ENCODE measurements around the gene GTF3C1.

Gene GTF3C1

GRCh38 chr16:27556471-27556870 lies 6.8 kb upstream of the GTF3C1 start:
- DNase-seq (ENCODE audit: low spot score in 2 of 2) (no peak), ATAC-seq (replicated peaks; ENCODE audit: extremely low read depth, poor library complexity, severe bottlenecking) (no peak)
- H3K4me1 Mint-ChIP-seq: peaks cover 5% of the 10 kb centered on the region
- H3K36me3 Mint-ChIP-seq (ENCODE audit: insufficient read depth): peaks cover 3% of the 10 kb centered on the region
- H3K27ac Mint-ChIP-seq (ENCODE audit: low read depth): no peak overlapping the region
- H3K9me3 Mint-ChIP-seq: no peaks in the 10 kb centered on the region
- H3K4me3 Mint-ChIP-seq: no peak overlapping the region
- no peaks in the 10 kb centered on the region for H3K27me3 Mint-ChIP-seq

GRCh38 chr16:27551036-27551435 lies 1.3 kb upstream of the GTF3C1 start:
- H3K27me3 Mint-ChIP-seq: no peaks in the 10 kb centered on the region
- peak overlapping the region; percentile 100 for H3K27ac Mint-ChIP-seq (ENCODE audit: low read depth)
- peaks cover 50% of the 10 kb centered on the region for H3K4me1 Mint-ChIP-seq
- H3K36me3 Mint-ChIP-seq (ENCODE audit: insufficient read depth): peaks cover 16% of the 10 kb centered on the region
- ATAC-seq (replicated peaks; ENCODE audit: extremely low read depth, poor library complexity, severe bottlenecking) (no peak), DNase-seq (ENCODE audit: low spot score in 2 of 2) (no peak)
- H3K9me3 Mint-ChIP-seq: no peaks in the 10 kb centered on the region
- H3K4me3 Mint-ChIP-seq: peak overlapping the region; percentile 99

GRCh38 chr16:27550582-27550920 lies 838 bp upstream of the GTF3C1 start:
- no peak for ATAC-seq (replicated peaks; ENCODE audit: extremely low read depth, poor library complexity, severe bottlenecking)
- DNase-seq (ENCODE audit: low spot score in 2 of 2): no peak
- Mint-ChIP-seq H3K4me3 (peak overlapping the region; percentile 99), H3K36me3 (ENCODE audit: insufficient read depth) (peaks cover 18% of the 10 kb centered on the region), H3K27ac (ENCODE audit: low read depth) (peak overlapping the region; percentile 100), H3K27me3 (no peaks in the 10 kb centered on the region), H3K4me1 (peaks cover 51% of the 10 kb centered on the region), H3K9me3 (no peaks in the 10 kb centered on the region)

GRCh38 chr16:27549464-27549745 lies 308 bp downstream of the GTF3C1 start:
- H3K36me3 Mint-ChIP-seq (ENCODE audit: insufficient read depth): peaks cover 28% of the 10 kb centered on the region
- no peak for DNase-seq (ENCODE audit: low spot score in 2 of 2)
- no peaks in the 10 kb centered on the region for H3K27me3 Mint-ChIP-seq
- H3K27ac Mint-ChIP-seq (ENCODE audit: low read depth): peak overlapping the region; percentile 100
- H3K4me3 Mint-ChIP-seq: peak overlapping the region; percentile 99
- H3K9me3 Mint-ChIP-seq: no peaks in the 10 kb centered on the region
- H3K4me1 Mint-ChIP-seq: peaks cover 54% of the 10 kb centered on the region
- ATAC-seq (replicated peaks; ENCODE audit: extremely low read depth, poor library complexity, severe bottlenecking): peak; percentile 15

- Mint-ChIP-seq H3K4me3 (peak overlapping the region; percentile 99), H3K9me3 (no peaks in the 10 kb centered on the region), H3K27ac (ENCODE audit: low read depth) (peak overlapping the region; percentile 7), H3K36me3 (ENCODE audit: insufficient read depth) (peaks cover 39% of the 10 kb centered on the region), H3K27me3 (no peaks in the 10 kb centered on the region), H3K4me1 (peaks cover 56% of the 10 kb centered on the region)
- DNase-seq (ENCODE audit: low spot score in 2 of 2) (no peak), ATAC-seq (replicated peaks; ENCODE audit: extremely low read depth, poor library complexity, severe bottlenecking) (no peak)
Measured at GRCh38 chr16:27547851-27548250, 1.9 kb downstream of the GTF3C1 start.

- Mint-ChIP-seq H3K36me3 (ENCODE audit: insufficient read depth) (peaks cover 44% of the 10 kb centered on the region), H3K4me3 (no peak overlapping the region), H3K27me3 (no peaks in the 10 kb centered on the region), H3K27ac (ENCODE audit: low read depth) (peak overlapping the region; percentile 7), H3K4me1 (peaks cover 56% of the 10 kb centered on the region), H3K9me3 (no peaks in the 10 kb centered on the region)
- DNase-seq (ENCODE audit: low spot score in 2 of 2) (no peak), ATAC-seq (replicated peaks; ENCODE audit: extremely low read depth, poor library complexity, severe bottlenecking) (no peak)
Measured at GRCh38 chr16:27547134-27547533, 2.6 kb downstream of the GTF3C1 start.

GRCh38 chr16:27544671-27545070 lies 5.0 kb downstream of the GTF3C1 start:
- DNase-seq (ENCODE audit: low spot score in 2 of 2): no peak
- Mint-ChIP-seq H3K36me3 (ENCODE audit: insufficient read depth) (peaks cover 50% of the 10 kb centered on the region), H3K4me1 (peaks cover 47% of the 10 kb centered on the region), H3K9me3 (peaks cover 4% of the 10 kb centered on the region), H3K27me3 (no peaks in the 10 kb centered on the region), H3K4me3 (no peak overlapping the region), H3K27ac (ENCODE audit: low read depth) (peak overlapping the region; percentile 74)
- no peak for ATAC-seq (replicated peaks; ENCODE audit: extremely low read depth, poor library complexity, severe bottlenecking)

GRCh38 chr16:27543801-27544200 lies 5.9 kb downstream of the GTF3C1 start:
- H3K27ac Mint-ChIP-seq (ENCODE audit: low read depth): peak overlapping the region; percentile 74
- peaks cover 48% of the 10 kb centered on the region for H3K4me1 Mint-ChIP-seq
- H3K9me3 Mint-ChIP-seq: peaks cover 4% of the 10 kb centered on the region
- no peak overlapping the region for H3K4me3 Mint-ChIP-seq
- ATAC-seq (replicated peaks; ENCODE audit: extremely low read depth, poor library complexity, severe bottlenecking) (no peak), DNase-seq (ENCODE audit: low spot score in 2 of 2) (no peak)
- H3K27me3 Mint-ChIP-seq: no peaks in the 10 kb centered on the region
- peaks cover 56% of the 10 kb centered on the region for H3K36me3 Mint-ChIP-seq (ENCODE audit: insufficient read depth)

- DNase-seq (ENCODE audit: low spot score in 2 of 2) (no peak), ATAC-seq (replicated peaks; ENCODE audit: extremely low read depth, poor library complexity, severe bottlenecking) (no peak)
- H3K36me3 Mint-ChIP-seq (ENCODE audit: insufficient read depth): peaks cover 70% of the 10 kb centered on the region
- no peak overlapping the region for H3K27ac Mint-ChIP-seq (ENCODE audit: low read depth)
- H3K27me3 Mint-ChIP-seq: no peaks in the 10 kb centered on the region
- H3K4me1 Mint-ChIP-seq: peaks cover 23% of the 10 kb centered on the region
- no peak overlapping the region for H3K4me3 Mint-ChIP-seq
- peaks cover 4% of the 10 kb centered on the region for H3K9me3 Mint-ChIP-seq
Measured at GRCh38 chr16:27539636-27540035, 10.1 kb downstream of the GTF3C1 start.

GRCh38 chr16:27539120-27539519 lies 10.6 kb downstream of the GTF3C1 start:
- H3K4me1 Mint-ChIP-seq: peaks cover 18% of the 10 kb centered on the region

GRCh38 chr16:27538528-27538927 lies 11.2 kb downstream of the GTF3C1 start:
- Mint-ChIP-seq H3K36me3 (ENCODE audit: insufficient read depth) (peaks cover 68% of the 10 kb centered on the region), H3K4me3 (no peak overlapping the region), H3K9me3 (peaks cover 4% of the 10 kb centered on the region), H3K4me1 (peaks cover 18% of the 10 kb centered on the region), H3K27ac (ENCODE audit: low read depth) (peak overlapping the region; percentile 51), H3K27me3 (no peaks in the 10 kb centered on the region)
- ATAC-seq (replicated peaks; ENCODE audit: extremely low read depth, poor library complexity, severe bottlenecking) (no peak), DNase-seq (ENCODE audit: low spot score in 2 of 2) (no peak)

More at GRCh38 chr16:27539120-27539519, 10.6 kb downstream of the GTF3C1 start:
- ATAC-seq (replicated peaks; ENCODE audit: extremely low read depth, poor library complexity, severe bottlenecking): no peak
- Mint-ChIP-seq H3K4me3 (no peak overlapping the region), H3K36me3 (ENCODE audit: insufficient read depth) (peaks cover 68% of the 10 kb centered on the region), H3K27ac (ENCODE audit: low read depth) (peak overlapping the region; percentile 51), H3K9me3 (peaks cover 4% of the 10 kb centered on the region), H3K27me3 (no peaks in the 10 kb centered on the region)
- no peak for DNase-seq (ENCODE audit: low spot score in 2 of 2)

GRCh38 chr16:27534256-27534655 lies 15.5 kb downstream of the GTF3C1 start:
- no peak for ATAC-seq (replicated peaks; ENCODE audit: extremely low read depth, poor library complexity, severe bottlenecking)
- H3K9me3 Mint-ChIP-seq: no peaks in the 10 kb centered on the region
- H3K27ac Mint-ChIP-seq (ENCODE audit: low read depth): no peak overlapping the region

GRCh38 chr16:27531826-27532800 lies 17.6 kb downstream of the GTF3C1 start:
- DNase-seq (ENCODE audit: low spot score in 2 of 2): no peak
- Mint-ChIP-seq H3K4me3 (no peak overlapping the region), H3K27ac (ENCODE audit: low read depth) (peak overlapping the region; percentile 16), H3K9me3 (no peaks in the 10 kb centered on the region), H3K4me1 (peaks cover 18% of the 10 kb centered on the region), H3K36me3 (ENCODE audit: insufficient read depth) (peaks cover 78% of the 10 kb centered on the region), H3K27me3 (no peaks in the 10 kb centered on the region)
- ATAC-seq (replicated peaks; ENCODE audit: extremely low read depth, poor library complexity, severe bottlenecking): no peak

More at GRCh38 chr16:27534256-27534655, 15.5 kb downstream of the GTF3C1 start:
- H3K4me3 Mint-ChIP-seq: no peak overlapping the region
- H3K36me3 Mint-ChIP-seq (ENCODE audit: insufficient read depth): peaks cover 78% of the 10 kb centered on the region
- no peaks in the 10 kb centered on the region for H3K27me3 Mint-ChIP-seq
- H3K4me1 Mint-ChIP-seq: peaks cover 26% of the 10 kb centered on the region
- no peak for DNase-seq (ENCODE audit: low spot score in 2 of 2)
